GM04503 (cell line): Measurements from ENCODE around the gene CYP27A1.

Experiments used
- DNase-seq: peaks from one replicate; pipeline ENCODE4 v3.0.0-alpha.2; 2012; ENCODE audit warnings: low read depth

Gene CYP27A1

GRCh38 chr2:218812096-218812815, 30.3 kb downstream of the CYP27A1 start:
- DNase-seq, result no peak

DNA sequence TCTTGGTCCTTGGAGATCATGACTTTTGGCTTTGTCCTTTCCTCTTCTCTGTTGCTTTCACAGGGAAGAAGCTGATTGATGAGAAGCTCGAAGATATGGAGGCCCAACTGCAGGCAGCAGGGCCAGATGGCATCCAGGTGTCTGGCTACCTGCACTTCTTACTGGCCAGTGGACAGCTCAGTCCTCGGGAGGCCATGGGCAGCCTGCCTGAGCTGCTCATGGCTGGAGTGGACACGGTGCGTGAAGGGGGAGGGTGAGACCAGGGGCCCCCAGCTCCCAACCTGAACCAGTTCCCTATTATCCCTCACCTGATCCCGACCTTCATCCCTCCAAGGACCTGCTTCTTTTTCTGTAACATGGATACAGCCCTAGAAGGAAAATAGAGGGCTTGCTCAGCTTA, 30.9 kb downstream of the CYP27A1 start:
- DNase-seq, result no peak

DNA sequence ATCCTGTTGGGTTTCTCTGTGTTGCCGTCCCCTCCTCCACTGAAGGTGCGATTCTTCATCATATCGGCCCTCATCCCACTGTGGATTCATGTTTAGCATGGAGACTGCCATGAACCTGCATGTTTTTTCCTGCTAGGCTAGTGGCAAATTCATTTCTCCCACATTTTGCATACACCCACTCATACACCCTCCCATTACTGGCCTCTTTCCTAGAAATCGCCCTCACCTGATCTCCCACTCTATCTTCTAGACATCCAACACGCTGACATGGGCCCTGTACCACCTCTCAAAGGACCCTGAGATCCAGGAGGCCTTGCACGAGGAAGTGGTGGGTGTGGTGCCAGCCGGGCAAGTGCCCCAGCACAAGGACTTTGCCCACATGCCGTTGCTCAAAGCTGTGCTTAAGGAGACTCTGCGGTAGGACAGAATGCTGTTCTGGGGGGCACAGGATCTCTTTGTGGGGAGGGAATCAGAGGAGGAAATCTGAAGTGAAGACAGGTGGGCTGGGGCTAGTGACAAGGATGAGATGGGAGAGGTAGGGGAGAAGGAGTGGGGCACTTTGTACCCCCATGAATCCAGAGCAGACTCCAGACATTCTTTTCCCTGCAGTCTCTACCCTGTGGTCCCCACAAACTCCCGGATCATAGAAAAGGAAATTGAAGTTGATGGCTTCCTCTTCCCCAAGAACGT, 32.0 kb downstream of the CYP27A1 start:
- DNase-seq, result no peak

DNA sequence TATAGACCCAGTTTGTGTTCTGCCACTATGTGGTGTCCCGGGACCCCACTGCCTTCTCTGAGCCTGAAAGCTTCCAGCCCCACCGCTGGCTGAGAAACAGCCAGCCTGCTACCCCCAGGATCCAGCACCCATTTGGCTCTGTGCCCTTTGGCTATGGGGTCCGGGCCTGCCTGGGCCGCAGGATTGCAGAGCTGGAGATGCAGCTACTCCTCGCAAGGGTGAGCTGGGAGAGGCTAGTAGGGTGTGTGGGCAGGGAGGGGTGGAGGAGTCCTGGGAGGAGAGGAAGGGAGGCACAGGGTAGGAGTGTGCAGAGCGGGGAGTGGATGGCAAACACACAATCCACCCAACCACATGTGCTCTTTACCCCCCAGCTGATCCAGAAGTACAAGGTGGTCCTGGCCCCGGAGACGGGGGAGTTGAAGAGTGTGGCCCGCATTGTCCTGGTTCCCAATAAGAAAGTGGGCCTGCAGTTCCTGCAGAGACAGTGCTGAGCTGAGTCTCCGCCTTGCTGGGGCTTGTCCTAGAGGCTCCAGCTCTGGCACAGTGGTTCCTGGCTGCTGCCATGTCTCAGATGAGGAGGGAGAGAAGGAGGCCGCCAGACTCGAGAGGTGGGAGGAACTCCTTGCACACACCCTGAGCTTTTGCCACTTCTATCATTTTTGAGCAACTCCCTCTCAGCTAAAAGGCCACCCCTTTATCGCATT, 32.7 kb downstream of the CYP27A1 start:
- no peak for DNase-seq

DNA sequence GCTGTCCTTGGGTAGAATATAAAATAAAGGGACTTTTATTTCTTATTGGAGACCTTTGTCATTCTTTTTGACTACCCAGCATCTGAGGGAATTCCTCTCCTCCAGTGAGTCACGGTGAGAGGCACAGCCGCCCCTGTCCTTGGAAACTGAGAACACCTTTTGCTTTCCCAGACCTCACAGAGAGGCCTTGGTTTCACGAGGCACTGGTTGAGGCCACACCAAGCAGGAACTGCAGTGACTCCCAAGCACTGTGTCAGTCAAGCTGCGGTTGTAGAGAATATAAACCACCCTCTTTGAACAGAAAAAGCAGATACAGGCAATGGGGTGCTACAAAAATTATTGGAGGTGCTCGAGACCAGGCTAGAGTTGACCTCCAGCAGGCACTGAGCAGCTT, 33.3 kb downstream of the CYP27A1 start:
- DNase-seq, result no peak

DNA sequence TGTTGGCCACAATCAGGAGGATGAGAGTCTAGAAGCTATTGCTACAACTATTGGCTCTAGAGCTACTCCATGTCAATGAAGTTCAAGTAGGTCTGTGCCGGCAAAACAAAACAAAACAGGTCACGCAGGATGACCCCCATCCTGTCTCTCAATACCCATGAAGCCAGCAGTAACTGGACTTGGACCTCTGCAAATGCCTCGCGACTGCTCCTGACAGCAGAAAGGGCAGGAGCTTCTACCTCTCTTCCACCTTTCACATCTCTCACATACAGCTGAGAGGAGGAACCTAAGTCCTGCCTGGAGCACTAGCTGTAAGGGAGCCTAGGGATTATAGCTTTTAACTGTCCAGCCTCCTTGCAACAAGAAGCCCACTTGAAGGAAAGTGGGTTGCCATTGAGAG, 33.7 kb downstream of the CYP27A1 start:
- DNase-seq, result no peak

GRCh38 chr2:218816561-218817011, 34.6 kb downstream of the CYP27A1 start:
- no peak for DNase-seq

GRCh38 chr2:218819093-218819492, 37.1 kb downstream of the CYP27A1 start:
- no peak for DNase-seq

DNA sequence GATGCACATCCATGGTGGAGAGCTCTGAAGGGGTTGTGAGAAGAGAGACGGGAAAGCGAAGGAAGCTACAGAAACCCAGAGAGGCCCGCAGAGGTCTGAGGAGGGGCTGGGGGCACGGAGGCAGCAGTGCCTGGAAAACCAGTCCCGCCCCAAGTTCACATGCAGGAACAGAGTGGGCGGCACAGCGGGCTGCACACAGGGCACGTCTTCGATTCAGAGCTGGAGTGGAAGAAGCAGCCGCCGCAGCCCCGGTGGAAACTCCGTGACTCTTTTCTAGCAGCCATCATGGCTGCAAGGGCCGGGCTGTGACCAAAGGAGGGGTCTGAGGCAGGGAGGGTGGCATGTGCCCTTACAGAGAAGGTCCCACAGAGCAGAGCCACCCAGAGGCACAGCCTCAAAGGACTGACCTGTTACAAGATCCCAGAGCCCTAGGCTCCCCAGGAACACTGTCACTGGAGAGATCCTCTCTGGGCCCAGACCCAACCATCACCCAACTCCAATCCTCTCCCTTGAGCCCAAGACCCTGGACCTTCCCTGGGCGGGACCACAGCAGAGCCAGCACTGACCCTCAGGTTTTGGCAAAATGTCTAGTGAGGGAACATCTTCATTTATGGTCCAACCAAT, 38.9 kb downstream of the CYP27A1 start:
- DNase-seq, result no peak

- DNase-seq, result no peak
These were observed 39.8 kb downstream of the CYP27A1 start for GRCh38 chr2:218821605-218822211.

DNA sequence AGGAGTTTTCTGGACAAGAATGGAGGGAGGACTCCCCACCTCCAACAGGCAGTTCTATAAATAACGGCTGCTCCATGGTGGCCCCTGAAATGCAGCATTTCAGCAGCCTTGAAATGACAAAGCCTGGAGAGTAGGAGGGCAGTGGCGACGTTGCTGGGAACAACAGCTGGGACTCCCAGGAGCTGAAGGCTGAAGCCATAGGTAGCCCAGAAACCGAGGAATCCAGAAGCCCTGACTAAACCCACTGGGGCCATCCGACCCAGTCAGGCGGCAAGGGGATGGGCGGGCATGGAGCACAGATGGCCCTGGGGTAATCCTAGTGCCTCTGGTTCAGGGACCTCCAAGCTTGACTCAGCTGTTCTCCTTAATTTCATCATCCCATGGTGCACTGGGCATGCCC, 40.7 kb downstream of the CYP27A1 start:
- no peak for DNase-seq

DNA sequence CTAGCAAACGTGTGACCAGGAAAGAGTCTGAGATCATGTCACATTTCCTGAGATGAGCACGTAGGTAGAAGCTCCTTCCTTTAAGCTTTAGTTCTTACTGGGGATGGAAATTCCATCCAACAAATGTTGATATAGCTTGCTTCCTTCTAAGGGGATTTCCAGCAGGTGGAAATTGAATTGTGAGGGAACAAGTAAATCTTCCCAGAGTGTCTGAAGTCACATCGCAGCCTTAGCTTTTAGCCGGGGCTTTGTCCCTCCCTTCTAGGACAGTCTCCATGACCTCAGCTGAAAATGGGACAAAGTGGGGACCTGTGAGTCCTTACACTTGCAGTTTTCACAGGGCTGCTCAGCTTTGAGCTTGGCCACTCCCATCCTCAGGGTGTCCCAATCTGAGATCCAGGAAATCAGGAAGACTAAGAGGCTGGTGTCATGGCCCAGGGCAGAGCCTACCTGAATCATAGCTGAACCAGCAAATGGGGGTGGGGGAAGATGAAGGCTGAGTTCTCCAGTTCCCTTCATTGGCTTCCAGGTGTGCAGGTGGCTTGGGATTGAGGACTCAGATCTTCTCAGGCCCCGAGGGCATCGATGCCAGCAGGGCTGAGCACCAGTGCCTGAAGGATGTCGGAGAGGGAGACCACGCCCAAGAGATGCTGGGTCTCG, 41.4 kb downstream of the CYP27A1 start:
- DNase-seq, result no peak

- DNase-seq, result no peak
These were observed 42.1 kb downstream of the CYP27A1 start for GRCh38 chr2:218824004-218824403.

GRCh38 chr2:218826791-218827190, 44.8 kb downstream of the CYP27A1 start:
- DNase-seq, result no peak

DNA sequence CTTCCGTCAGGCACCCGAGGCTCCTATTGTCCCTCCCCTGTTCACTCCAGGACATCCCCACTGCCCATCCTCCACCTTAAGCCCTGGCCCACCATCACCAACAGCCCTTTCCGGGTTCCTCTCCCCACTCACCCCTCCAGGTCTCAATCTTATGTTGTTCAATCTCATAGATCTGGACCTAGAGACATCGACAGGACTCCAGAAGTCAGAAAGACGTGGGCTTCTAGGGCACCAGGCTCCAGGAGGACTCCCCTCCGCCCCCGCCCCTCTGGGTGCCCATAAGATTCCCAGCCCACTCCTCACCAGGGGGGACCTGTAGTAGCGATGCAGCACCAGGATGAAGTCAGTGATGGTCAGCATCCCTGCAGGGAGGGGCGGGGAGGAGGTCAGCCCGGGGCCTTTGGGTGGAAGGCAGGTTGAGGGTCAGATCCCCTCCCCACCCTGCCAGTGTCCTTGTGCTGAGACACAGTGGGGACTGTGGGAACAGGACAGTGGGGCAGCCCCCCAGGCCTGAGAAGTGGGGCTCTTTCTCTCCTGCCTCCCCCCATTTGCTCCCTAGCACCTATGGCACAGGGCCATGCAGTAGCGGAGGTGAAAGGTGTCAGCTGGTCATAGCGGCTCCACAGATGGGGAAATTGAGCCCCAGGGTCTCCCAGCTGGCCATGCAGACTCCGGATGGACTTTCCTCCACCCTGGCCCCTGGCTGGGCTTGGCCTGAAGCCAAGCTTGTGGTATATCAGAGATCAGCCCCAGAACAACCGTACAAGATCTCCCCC, 45.9 kb downstream of the CYP27A1 start:
- DNase-seq, result no peak

- no peak for DNase-seq
These were observed 46.5 kb downstream of the CYP27A1 start for GRCh38 chr2:218828477-218828778.

GRCh38 chr2:218829868-218830451, 48.0 kb downstream of the CYP27A1 start:
- no peak for DNase-seq

DNA sequence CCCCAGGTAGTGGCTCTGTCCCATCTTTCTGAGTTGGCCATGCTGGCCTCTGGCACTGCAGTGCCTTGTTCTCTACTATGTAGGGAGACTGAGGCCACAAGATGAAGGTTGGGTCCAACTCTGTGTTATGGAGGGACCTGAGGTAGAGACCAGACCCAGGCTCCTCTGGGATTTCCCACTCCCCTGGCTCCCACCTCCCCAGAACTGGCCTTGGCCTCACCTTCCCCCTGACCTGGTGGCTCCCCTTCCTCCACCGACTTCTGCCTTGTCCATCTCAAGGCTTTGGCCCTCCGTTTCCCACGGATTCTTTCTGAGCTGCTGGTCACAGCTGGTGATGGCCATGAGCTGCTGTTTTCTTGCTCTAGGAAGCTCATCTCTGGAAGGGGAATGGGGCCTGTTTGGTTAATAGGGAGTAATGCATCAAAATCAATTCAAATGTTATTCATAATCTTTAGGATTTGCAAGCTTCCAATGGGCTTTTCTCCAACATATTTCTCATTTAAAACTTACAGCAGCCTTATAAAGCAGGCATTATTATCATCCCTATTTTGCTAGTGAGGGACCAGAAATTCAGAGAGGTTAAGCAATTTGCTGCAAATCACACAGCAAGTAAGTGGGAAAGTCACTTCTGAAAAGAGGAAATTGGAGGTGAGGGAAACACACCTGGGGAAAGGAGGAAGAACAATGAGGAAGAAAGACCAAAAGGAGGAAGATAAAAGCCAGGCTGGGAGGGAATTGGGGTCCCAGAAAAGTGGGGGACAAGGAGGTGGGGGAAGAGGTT, 48.8 kb downstream of the CYP27A1 start:
- DNase-seq, result no peak

- no peak for DNase-seq
These were observed 49.5 kb downstream of the CYP27A1 start, which contains the start of gene PRKAG3 for GRCh38 chr2:218831378-218831990. Gene PRKAG3, minus strand, starts transcription at chr2:218831803.
